ENCODE measurements around the gene FLYWCH2. TPM values are rescaled to one million over a fixed set of nuclear protein-coding genes. Genes with fewer than 3 reads are reported as not detected.

FLYWCH2 gene
- total and polyA plus RNA-seq, 9 of the 15 experiments (the other 6 are each of a cell fraction or from before 2014, with no cell fraction given) = 0.70 to 55.5 (median 7.6) TPM

DNA sequence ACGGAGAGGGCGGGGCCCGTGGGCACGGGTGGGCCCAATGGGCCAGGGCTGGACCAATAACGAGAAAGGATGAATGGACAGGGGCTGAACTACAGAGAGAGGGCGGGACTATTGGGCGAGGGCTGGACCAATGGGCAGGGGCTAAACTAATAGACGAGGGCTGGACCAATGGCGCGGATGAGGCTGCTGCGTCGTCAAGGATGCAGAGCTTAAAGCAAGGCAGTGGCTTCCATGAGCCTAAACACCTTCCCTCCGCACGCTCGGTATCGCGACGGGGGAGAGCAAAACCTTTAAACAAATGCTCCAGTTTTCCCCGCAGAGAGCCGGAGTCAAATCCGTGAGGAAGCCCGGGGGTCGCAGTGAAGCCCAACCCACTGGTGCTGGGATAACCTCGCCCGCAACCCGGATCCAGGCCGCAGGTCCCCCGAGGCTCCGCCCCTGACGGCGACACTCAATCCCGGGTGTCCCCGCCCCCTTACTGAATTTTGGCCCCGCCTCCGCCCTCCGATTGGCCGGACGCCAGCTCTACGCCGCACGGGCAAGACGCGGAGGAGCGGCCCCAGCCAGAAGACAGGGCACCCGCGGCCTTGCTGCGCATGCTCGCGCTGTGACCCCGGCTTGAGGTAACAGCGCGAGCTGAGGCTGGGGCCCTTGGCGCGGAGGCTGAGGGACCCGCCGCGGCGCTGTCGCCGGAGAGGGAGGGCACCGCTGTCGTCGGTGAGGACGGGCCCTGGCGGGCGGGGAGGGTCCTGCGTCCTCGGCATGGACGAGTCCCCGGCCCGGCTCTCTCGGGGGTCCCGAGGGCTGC lies at the start of gene FLYWCH2 (continued):
- TF ChIP-seq ZNF57 (CRISPR knock-in tag; IDR thresholded peaks at IDR 0.05) = no peak
- TF ChIP-seq RBM14 (IDR thresholded peaks at IDR 0.05; ENCODE audit: borderline replicate concordance, insufficient read depth, low read depth, low read length) = no peak
- TF ChIP-seq SLC30A9 (CRISPR knock-in tag; IDR thresholded peaks at IDR 0.05) = no peak
- TF ChIP-seq, protein P1, sequence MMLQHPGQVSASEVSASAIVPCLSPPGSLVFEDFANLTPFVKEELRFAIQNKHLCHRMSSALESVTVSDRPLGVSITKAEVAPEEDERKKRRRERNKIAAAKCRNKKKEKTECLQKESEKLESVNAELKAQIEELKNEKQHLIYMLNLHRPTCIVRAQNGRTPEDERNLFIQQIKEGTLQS (IDR thresholded peaks at IDR 0.05) = no peak
- TF ChIP-seq, protein P1 (CRISPR knock-in tag; conservative IDR thresholded peaks at IDR 0.05) = no peak
- TF ChIP-seq MYNN (IDR thresholded peaks at IDR 0.05) = 0 out of 2 replicates have a peak, but pooled peaks have one; percentile 13
- no peak for TF ChIP-seq MYNN (CRISPR knock-in tag; IDR thresholded peaks at IDR 0.05)
- no peak for TF ChIP-seq ZNF174 (CRISPR knock-in tag; IDR thresholded peaks at IDR 0.05)
- no peak for TF ChIP-seq NFATC3 (IDR thresholded peaks at IDR 0.05)
- TF ChIP-seq, protein P2, sequence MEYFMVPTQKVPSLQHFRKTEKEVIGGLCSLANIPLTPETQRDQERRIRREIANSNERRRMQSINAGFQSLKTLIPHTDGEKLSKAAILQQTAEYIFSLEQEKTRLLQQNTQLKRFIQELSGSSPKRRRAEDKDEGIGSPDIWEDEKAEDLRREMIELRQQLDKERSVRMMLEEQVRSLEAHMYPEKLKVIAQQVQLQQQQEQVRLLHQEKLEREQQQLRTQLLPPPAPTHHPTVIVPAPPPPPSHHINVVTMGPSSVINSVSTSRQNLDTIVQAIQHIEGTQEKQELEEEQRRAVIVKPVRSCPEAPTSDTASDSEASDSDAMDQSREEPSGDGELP (CRISPR knock-in tag; IDR thresholded peaks at IDR 0.05; ENCODE audit: borderline replicate concordance) = peak; percentile 74
- no peak for TF ChIP-seq TCF7L2 (IDR thresholded peaks at IDR 0.05; ENCODE audit: low read depth, low read length)
- peak; percentile 21; the same call in 1 of the 2 replicates for TF ChIP-seq MTA3 (IDR thresholded peaks at IDR 0.05; ENCODE audit: borderline replicate concordance)
- TF ChIP-seq RBFOX2 (IDR thresholded peaks at IDR 0.05; ENCODE audit: low read depth, low read length) = peak; percentile 86
- TF ChIP-seq RBM15 (IDR thresholded peaks at IDR 0.05; ENCODE audit: insufficient read depth, low read length) = no peak
- TF ChIP-seq, protein P3, sequence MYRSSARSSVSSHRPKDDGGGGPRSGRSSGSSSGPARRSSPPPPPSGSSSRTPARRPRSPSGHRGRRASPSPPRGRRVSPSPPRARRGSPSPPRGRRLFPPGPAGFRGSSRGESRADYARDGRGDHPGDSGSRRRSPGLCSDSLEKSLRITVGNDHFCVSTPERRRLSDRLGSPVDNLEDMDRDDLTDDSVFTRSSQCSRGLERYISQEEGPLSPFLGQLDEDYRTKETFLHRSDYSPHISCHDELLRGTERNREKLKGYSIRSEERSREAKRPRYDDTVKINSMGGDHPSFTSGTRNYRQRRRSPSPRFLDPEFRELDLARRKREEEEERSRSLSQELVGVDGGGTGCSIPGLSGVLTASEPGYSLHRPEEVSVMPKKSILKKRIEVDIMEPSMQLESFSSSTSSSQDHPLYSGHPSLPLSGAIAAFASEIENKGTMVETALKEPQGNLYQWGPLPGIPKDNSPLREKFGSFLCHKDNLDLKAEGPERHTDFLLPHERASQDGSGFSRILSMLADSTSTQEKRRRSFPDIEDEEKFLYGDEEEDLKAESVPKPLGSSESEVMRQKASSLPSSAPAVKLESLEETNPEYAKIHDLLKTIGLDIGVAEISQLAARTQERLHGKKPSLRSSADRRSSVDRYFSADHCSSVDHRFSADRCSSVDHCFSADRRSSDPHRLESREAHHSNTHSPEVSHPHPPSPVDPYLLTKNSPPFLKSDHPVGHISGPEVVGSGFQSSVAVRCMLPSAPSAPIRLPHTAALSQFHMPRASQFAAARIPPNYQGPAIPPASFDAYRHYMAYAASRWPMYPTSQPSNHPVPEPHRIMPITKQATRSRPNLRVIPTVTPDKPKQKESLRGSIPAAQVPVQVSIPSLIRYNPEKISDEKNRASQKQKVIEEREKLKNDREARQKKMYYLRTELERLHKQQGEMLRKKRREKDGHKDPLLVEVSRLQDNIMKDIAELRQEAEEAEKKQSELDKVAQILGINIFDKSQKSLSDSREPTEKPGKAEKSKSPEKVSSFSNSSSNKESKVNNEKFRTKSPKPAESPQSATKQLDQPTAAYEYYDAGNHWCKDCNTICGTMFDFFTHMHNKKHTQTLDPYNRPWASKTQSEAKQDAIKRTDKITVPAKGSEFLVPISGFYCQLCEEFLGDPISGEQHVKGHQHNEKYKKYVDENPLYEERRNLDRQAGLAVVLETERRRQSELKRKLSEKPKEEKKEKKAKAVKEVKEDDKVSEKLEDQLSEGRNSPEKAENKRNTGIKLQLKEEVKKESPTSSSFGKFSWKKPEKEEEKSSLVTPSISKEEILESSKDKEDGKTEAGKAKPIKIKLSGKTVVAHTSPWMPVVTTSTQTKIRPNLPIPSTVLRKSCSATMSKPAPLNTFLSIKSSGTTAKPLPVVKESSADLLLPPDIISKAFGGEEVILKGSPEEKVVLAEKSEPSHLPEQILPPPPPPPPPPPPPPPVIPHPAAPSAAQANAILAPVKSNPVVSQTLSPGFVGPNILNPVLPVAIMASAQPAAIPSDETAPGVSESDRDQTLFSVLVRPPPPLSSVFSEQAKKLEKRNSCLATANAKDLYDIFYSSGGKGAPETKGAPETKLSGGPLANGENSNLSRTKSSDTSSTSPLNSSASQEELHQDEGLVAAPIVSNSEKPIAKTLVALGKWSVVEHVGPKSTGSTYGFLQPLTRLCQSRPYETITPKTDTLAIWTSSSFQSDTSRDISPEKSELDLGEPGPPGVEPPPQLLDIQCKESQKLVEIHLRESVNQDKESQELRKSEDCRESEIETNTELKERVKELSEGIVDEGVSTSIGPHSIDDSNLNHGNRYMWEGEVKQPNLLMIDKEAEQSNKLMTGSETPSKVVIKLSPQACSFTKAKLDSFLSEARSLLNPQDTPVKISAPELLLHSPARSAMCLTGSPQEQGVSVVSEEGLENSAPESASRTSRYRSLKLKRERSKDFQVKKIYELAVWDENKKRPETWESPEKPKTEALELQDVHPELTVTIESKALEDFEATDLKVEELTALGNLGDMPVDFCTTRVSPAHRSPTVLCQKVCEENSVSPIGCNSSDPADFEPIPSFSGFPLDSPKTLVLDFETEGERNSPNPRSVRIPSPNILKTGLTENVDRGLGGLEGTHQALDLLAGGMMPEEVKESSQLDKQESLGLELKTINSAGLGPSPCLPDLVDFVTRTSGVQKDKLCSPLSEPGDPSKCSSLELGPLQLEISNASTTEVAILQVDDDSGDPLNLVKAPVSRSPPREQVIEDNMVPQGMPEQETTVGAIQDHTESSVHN (IDR thresholded peaks at IDR 0.05; ENCODE audit: borderline replicate concordance in 1 of 2, low read depth in 1 of 2) = no peak
- TF ChIP-seq BRD4 (IDR thresholded peaks at IDR 0.05) = peak; percentile 74; the same call in 1 of the 2 replicates
- TF ChIP-seq CEBPB (tag; IDR thresholded peaks at IDR 0.05) = no peak
- TF ChIP-seq ARID1B (IDR thresholded peaks at IDR 0.05) = no peak
